GM12891 (cell line): ENCODE measurements around the gene ASIC4.

Experiments used
- PAX5 ChIP-seq: IDR thresholded peaks from 2 replicates; pipeline ENCODE4 v1.6.1; 2011; ENCODE audit warnings: low read length, moderate library complexity, mild to moderate bottlenecking; ENCODE audit not compliant: insufficient read depth, severe bottlenecking
- POLR2A ChIP-seq: IDR thresholded peaks from 2 replicates; pipeline ENCODE4 v1.6.1; 2011; ENCODE audit warnings: low read depth, low read length, control low read depth
- POLR2AphosphoS5 ChIP-seq: IDR thresholded peaks from 2 replicates; pipeline ENCODE4 v1.6.1; 2011; ENCODE audit warnings: low read depth, low read length, control low read depth
- SPI1 ChIP-seq: IDR thresholded peaks from 2 replicates; pipeline ENCODE4 v1.6.1; 2011; ENCODE audit warnings: low read depth, low read length, control low read depth
- TAF1 ChIP-seq: IDR thresholded peaks from 2 replicates; pipeline ENCODE4 v1.6.1; 2011; ENCODE audit warnings: low read depth, low read length, control low read depth

- TF ChIP-seq POLR2AphosphoS5 = no peak
- no peak for TF ChIP-seq PAX5
- TF ChIP-seq POLR2A = no peak
- TF ChIP-seq TAF1 = no peak
- no peak for TF ChIP-seq SPI1
Observed at GRCh38 chr2:219516888-219517287, 2.6 kb downstream of the ASIC4 start.
